Measurements from ENCODE around the gene TMEM139.

TMEM139 gene

GRCh38 chr7:143329471-143330170, 44.9 kb downstream of the TMEM139 start:
- no peak for FAIRE-seq

- FAIRE-seq, result no peak
Observed at GRCh38 chr7:143331179-143331801, 46.5 kb downstream of the TMEM139 start.

- FAIRE-seq, result no peak
Observed at GRCh38 chr7:143334244-143334643, 49.5 kb downstream of the TMEM139 start.

GRCh38 chr7:143337216-143337615, 52.5 kb downstream of the TMEM139 start:
- no peak for FAIRE-seq

Measured in islet of Langerhans (tissue), 1 donor.